HL-60 (cell line): ENCODE results near the gene AURKA.
A peak's percentile ranks its signal among the peaks of the same experiment; 100 is the strongest.

ENCODE experiments used
- DNase-seq, 2 experiments: peaks; one replicate each; pipeline ENCODE4 v3.0.0-alpha.2; 2010 to 2020; ENCODE audit warnings: low read depth in 1 of 2, low spot score in 1 of 2
- H3K27ac ChIP-seq: fragments of 250-450 bp; sonication (Bioruptor Pico); replicated peaks from 2 replicates; pipeline ENCODE4 v1.5.1; 2020; ENCODE audit warnings: mild to moderate bottlenecking, moderate library complexity
- H3K27me3 ChIP-seq: fragments of 250-450 bp; sonication (Bioruptor Pico); 2 replicates; pipeline ENCODE4 v1.5.1; 2021; ENCODE audit warnings: mild to moderate bottlenecking, moderate library complexity; ENCODE audit not compliant: insufficient read depth, poor library complexity, severe bottlenecking
- H3K4me3 ChIP-seq: replicated peaks from 2 replicates; pipeline ENCODE4 v1.5.1; 2011; ENCODE audit warnings: mild to moderate bottlenecking, control low read depth, low read length; ENCODE audit not compliant: insufficient read depth
- GABPA ChIP-seq: IDR thresholded peaks from 2 replicates; pipeline ENCODE4 v1.6.1; 2012; ENCODE audit warnings: low read depth
- POLR2AphosphoS5 ChIP-seq: IDR thresholded peaks from 2 replicates; pipeline ENCODE4 v1.6.1; 2012; ENCODE audit warnings: low read depth
- SPI1 ChIP-seq: IDR thresholded peaks from 2 replicates; pipeline ENCODE4 v1.6.1; 2012; ENCODE audit warnings: low read depth, mild to moderate bottlenecking, borderline replicate concordance
- TF ChIP-seq, protein P1 (sequence below): IDR thresholded peaks from 2 replicates; pipeline ENCODE4 v1.6.1; 2012; ENCODE audit warnings: low read depth; ENCODE audit not compliant: insufficient replicate concordance
- TF ChIP-seq, protein P2 (sequence below): IDR thresholded peaks from one replicate; pipeline ENCODE4 v1.5.1; 2011; ENCODE audit warnings: low read length, control low read depth, inconsistent platforms; ENCODE audit not compliant: insufficient read depth

AURKA gene

DNA sequence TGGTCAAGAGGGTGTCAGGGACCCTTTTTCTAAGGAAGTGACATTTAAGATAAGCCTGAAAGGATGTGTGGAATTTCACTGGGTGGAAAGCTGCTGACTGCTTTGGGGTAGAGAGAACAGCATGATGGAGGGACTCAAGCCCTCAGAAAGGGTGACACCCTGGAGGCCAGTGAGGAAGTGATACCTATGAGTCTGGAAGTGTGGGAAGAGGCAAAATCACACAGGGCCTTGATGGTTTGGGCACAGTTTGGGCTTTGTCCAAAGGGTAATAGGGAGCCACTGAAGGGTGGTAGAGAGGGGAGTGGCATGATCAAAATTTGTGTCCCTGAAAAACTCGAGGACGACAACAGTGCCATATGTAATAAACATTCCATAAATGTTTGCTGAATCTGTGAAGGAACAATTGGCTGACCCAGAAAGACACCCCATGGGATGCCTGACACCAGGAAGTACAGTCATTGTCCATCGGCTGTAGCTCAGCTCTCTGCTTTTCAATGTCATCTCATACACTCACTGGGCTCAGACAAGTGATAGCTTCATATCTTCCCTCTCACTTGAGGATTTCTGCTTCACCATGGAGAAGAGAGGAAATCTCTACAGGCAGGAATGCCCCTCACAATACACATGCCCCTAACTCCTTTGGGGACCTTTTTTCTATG is 41.3 kb upstream of the AURKA start:
- TF ChIP-seq GABPA (no peak), SPI1 (no peak), POLR2AphosphoS5 (no peak)
- TF ChIP-seq, protein P1, sequence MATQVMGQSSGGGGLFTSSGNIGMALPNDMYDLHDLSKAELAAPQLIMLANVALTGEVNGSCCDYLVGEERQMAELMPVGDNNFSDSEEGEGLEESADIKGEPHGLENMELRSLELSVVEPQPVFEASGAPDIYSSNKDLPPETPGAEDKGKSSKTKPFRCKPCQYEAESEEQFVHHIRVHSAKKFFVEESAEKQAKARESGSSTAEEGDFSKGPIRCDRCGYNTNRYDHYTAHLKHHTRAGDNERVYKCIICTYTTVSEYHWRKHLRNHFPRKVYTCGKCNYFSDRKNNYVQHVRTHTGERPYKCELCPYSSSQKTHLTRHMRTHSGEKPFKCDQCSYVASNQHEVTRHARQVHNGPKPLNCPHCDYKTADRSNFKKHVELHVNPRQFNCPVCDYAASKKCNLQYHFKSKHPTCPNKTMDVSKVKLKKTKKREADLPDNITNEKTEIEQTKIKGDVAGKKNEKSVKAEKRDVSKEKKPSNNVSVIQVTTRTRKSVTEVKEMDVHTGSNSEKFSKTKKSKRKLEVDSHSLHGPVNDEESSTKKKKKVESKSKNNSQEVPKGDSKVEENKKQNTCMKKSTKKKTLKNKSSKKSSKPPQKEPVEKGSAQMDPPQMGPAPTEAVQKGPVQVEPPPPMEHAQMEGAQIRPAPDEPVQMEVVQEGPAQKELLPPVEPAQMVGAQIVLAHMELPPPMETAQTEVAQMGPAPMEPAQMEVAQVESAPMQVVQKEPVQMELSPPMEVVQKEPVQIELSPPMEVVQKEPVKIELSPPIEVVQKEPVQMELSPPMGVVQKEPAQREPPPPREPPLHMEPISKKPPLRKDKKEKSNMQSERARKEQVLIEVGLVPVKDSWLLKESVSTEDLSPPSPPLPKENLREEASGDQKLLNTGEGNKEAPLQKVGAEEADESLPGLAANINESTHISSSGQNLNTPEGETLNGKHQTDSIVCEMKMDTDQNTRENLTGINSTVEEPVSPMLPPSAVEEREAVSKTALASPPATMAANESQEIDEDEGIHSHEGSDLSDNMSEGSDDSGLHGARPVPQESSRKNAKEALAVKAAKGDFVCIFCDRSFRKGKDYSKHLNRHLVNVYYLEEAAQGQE, result no peak
- TF ChIP-seq, protein P2, sequence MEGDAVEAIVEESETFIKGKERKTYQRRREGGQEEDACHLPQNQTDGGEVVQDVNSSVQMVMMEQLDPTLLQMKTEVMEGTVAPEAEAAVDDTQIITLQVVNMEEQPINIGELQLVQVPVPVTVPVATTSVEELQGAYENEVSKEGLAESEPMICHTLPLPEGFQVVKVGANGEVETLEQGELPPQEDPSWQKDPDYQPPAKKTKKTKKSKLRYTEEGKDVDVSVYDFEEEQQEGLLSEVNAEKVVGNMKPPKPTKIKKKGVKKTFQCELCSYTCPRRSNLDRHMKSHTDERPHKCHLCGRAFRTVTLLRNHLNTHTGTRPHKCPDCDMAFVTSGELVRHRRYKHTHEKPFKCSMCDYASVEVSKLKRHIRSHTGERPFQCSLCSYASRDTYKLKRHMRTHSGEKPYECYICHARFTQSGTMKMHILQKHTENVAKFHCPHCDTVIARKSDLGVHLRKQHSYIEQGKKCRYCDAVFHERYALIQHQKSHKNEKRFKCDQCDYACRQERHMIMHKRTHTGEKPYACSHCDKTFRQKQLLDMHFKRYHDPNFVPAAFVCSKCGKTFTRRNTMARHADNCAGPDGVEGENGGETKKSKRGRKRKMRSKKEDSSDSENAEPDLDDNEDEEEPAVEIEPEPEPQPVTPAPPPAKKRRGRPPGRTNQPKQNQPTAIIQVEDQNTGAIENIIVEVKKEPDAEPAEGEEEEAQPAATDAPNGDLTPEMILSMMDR, result no peak
- H3K4me3 ChIP-seq, result no peak overlapping the region
- no peak overlapping the region for H3K27ac ChIP-seq
- no peaks in the 10 kb centered on the region for H3K27me3 ChIP-seq
- DNase-seq, result no peak

DNA sequence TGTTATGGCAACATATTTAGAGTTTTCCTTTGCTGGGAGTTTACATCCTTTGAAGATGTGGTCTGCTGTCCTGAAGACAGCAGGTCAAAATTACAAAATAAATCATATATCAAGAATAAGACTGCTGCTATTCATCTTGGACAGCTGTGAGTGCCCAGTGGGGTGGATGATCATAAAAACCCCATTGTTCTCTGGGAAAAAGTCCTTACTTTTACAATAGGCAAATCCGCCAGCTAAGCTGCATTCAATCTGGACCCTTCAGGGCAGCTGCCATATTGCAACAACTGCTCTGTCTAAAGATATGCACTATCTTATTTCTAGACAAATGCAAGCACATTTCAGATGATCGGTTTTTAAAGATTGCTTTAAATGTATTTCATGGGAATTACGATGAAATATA is 39.5 kb upstream of the AURKA start:
- DNase-seq, result no peak
- Histone ChIP-seq H3K27me3 (no peaks in the 10 kb centered on the region), H3K4me3 (no peak overlapping the region), H3K27ac (no peak overlapping the region)
- TF ChIP-seq, protein P2, result no peak
- TF ChIP-seq SPI1 (no peak), POLR2AphosphoS5 (no peak), GABPA (no peak)
- TF ChIP-seq, protein P1, result no peak

DNA sequence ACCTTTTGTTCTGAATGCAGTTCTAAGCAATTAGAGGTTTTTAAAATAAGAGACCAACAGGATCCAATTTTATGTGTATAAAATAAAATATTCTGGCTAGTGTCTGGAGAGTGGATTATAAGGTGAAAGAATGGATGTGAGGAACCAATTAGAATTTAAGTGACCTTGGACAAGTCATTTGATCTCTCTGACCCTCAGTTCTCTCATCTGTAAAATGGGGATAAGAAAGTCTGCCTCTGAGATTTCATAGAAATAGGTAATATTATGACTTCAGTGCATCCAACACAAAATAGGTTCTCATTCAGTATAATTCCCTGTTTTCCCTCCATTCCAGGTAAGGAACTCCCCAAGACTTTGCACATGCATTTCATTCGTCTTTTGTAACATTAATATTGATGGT is 38.9 kb upstream of the AURKA start:
- peak overlapping the region; percentile 69 for H3K27ac ChIP-seq
- TF ChIP-seq POLR2AphosphoS5, result no peak
- TF ChIP-seq, protein P1, result no peak
- TF ChIP-seq SPI1, result no peak
- TF ChIP-seq, protein P2, result no peak
- no peak for TF ChIP-seq GABPA
- no peak for DNase-seq
- no peak overlapping the region for H3K4me3 ChIP-seq
- H3K27me3 ChIP-seq, result no peaks in the 10 kb centered on the region
